Measurements from ENCODE around the gene ADNP2.

The ADNP2 gene

DNA sequence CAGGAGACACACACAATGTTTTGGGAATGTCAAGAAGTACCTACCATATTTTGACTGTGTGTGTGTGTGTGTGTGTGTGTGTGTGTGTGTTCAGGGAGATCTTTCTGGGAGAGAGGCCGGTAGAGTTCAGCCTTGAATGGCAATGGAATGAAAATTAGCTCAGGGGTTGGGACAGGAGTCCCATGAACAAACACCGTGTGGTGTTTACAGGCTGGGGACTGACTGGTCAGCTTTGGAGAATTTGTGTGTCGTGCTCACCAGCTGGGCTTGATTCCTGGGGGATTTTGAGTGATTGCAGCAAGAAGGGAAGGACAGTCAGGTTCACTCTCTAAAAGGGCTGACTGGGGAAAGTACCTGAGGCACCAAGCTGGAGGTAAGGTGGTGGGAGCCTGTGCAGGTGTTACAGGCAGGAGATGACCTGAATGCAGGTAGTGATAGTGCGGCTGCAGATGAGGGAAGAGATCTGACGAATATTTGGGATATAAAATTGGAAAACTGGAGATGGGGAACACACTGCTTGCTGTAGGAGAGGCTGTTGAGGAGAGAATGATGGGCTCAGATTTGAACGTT, 2.5 kb upstream of the ADNP2 start:
- no peak for ATAC-seq
- TF ChIP-seq GLIS3 (CRISPR knock-in tag; IDR thresholded peaks at IDR 0.05): no peak
- no peak for TF ChIP-seq CSDC2 (CRISPR knock-in tag; IDR thresholded peaks at IDR 0.05)
- TF ChIP-seq SNAI2 (CRISPR knock-in tag; IDR thresholded peaks at IDR 0.05): no peak

DNA sequence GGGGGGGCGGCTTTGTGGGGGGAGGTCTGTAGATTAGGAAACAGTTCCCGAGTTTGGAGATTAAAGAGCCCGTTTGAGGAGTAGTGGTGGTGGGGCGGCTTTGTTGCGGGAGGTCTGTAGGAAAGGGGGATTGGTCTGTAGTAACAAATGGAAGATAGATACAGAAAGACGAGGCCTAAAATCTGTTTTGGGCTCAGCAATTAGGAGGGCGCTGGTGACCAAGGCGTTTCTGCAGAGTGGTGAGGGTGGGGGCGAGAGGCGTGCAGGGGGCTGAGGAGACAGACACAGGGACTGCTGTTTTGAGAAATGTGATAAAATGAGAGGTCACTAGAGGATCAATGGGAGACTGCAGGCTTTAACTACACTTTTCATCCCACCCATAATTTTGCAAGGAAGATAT, 1.6 kb upstream of the ADNP2 start:
- TF ChIP-seq ZFP30 (CRISPR knock-in tag; IDR thresholded peaks at IDR 0.05) (no peak), GLIS3 (CRISPR knock-in tag; IDR thresholded peaks at IDR 0.05) (no peak), ZFP3 (CRISPR knock-in tag; IDR thresholded peaks at IDR 0.05) (no peak), ZNF8 (CRISPR knock-in tag; IDR thresholded peaks at IDR 0.05) (no peak)
- TF ChIP-seq, protein P1, sequence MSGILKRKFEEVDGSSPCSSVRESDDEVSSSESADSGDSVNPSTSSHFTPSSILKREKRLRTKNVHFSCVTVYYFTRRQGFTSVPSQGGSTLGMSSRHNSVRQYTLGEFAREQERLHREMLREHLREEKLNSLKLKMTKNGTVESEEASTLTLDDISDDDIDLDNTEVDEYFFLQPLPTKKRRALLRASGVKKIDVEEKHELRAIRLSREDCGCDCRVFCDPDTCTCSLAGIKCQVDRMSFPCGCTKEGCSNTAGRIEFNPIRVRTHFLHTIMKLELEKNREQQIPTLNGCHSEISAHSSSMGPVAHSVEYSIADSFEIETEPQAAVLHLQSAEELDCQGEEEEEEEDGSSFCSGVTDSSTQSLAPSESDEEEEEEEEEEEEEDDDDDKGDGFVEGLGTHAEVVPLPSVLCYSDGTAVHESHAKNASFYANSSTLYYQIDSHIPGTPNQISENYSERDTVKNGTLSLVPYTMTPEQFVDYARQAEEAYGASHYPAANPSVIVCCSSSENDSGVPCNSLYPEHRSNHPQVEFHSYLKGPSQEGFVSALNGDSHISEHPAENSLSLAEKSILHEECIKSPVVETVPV (CRISPR knock-in tag; IDR thresholded peaks at IDR 0.05): no peak
- TF ChIP-seq, protein P2, sequence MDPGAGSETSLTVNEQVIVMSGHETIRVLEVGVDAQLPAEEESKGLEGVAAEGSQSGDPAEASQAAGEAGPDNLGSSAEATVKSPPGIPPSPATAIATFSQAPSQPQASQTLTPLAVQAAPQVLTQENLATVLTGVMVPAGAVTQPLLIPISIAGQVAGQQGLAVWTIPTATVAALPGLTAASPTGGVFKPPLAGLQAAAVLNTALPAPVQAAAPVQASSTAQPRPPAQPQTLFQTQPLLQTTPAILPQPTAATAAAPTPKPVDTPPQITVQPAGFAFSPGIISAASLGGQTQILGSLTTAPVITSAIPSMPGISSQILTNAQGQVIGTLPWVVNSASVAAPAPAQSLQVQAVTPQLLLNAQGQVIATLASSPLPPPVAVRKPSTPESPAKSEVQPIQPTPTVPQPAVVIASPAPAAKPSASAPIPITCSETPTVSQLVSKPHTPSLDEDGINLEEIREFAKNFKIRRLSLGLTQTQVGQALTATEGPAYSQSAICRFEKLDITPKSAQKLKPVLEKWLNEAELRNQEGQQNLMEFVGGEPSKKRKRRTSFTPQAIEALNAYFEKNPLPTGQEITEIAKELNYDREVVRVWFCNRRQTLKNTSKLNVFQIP (CRISPR knock-in tag; IDR thresholded peaks at IDR 0.05; ENCODE audit: borderline replicate concordance, low read depth): no peak
- no peak for ATAC-seq

DNA sequence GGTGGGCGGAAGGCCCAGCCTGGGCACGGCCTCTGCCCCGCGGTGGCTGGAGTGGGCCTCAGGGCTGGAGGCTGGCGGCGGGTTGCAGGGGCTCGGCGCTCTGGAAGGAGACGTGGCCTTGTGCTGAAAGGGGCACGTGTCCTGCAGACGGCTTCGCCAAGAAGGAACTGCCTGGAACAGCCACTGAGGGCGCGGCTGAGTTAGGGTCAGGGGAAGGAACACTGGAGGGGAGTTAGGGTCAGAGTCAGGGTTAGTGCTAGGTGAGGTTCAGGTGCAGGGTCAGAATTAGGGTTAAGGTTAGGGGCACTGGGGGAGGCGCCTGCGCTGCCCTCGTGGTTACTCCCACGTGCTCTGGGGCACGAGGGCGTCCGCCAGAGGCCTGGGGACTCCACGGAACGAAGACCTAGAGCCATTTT, 933 bp upstream of the ADNP2 start:
- TF ChIP-seq GLIS3 (CRISPR knock-in tag; IDR thresholded peaks at IDR 0.05) (no peak), ZC3H10 (CRISPR knock-in tag; IDR thresholded peaks at IDR 0.05) (no peak), ISL1 (CRISPR knock-in tag; IDR thresholded peaks at IDR 0.05) (no peak), ARNTL (CRISPR knock-in tag; IDR thresholded peaks at IDR 0.05; ENCODE audit: borderline replicate concordance, low read depth) (no peak), OSR1 (CRISPR knock-in tag; IDR thresholded peaks at IDR 0.05) (no peak)
- TF ChIP-seq, protein P3, sequence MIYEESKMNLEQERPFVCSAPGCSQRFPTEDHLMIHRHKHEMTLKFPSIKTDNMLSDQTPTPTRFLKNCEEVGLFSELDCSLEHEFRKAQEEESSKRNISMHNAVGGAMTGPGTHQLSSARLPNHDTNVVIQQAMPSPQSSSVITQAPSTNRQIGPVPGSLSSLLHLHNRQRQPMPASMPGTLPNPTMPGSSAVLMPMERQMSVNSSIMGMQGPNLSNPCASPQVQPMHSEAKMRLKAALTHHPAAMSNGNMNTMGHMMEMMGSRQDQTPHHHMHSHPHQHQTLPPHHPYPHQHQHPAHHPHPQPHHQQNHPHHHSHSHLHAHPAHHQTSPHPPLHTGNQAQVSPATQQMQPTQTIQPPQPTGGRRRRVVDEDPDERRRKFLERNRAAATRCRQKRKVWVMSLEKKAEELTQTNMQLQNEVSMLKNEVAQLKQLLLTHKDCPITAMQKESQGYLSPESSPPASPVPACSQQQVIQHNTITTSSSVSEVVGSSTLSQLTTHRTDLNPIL (CRISPR knock-in tag; IDR thresholded peaks at IDR 0.05; ENCODE audit: low read depth): no peak
- TF ChIP-seq, protein P2 (CRISPR knock-in tag; IDR thresholded peaks at IDR 0.05; ENCODE audit: borderline replicate concordance, low read depth): no peak
- TF ChIP-seq, protein P4, sequence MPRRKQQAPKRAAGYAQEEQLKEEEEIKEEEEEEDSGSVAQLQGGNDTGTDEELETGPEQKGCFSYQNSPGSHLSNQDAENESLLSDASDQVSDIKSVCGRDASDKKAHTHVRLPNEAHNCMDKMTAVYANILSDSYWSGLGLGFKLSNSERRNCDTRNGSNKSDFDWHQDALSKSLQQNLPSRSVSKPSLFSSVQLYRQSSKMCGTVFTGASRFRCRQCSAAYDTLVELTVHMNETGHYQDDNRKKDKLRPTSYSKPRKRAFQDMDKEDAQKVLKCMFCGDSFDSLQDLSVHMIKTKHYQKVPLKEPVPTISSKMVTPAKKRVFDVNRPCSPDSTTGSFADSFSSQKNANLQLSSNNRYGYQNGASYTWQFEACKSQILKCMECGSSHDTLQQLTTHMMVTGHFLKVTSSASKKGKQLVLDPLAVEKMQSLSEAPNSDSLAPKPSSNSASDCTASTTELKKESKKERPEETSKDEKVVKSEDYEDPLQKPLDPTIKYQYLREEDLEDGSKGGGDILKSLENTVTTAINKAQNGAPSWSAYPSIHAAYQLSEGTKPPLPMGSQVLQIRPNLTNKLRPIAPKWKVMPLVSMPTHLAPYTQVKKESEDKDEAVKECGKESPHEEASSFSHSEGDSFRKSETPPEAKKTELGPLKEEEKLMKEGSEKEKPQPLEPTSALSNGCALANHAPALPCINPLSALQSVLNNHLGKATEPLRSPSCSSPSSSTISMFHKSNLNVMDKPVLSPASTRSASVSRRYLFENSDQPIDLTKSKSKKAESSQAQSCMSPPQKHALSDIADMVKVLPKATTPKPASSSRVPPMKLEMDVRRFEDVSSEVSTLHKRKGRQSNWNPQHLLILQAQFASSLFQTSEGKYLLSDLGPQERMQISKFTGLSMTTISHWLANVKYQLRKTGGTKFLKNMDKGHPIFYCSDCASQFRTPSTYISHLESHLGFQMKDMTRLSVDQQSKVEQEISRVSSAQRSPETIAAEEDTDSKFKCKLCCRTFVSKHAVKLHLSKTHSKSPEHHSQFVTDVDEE (CRISPR knock-in tag; IDR thresholded peaks at IDR 0.05): no peak
- ATAC-seq: no peak

DNA sequence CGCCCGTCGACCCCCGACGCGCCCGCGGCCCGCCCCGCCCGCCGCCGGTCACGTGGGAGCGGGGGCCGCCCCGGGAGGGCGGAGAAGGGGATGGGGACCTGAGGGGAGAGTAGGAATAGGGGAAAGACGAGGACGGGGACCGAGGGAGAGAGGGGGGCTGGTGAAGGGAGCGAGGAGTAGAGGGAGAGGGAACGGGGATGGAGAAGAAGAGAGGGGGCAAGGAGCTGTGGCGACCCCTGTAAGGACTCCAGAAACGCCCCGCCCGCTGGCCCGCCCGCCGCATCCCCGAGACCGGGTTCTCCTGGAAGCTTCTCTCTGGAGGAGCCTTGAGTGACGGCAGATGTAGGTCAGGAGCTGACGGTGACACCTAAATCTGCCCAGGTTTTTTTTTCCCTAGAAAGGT, 615 bp downstream of the ADNP2 start:
- ATAC-seq: peak; percentile 38
- TF ChIP-seq ESRRG (CRISPR knock-in tag; IDR thresholded peaks at IDR 0.05) (no peak), ISL1 (CRISPR knock-in tag; IDR thresholded peaks at IDR 0.05) (no peak), ZFP30 (CRISPR knock-in tag; IDR thresholded peaks at IDR 0.05) (no peak), ZC3H10 (CRISPR knock-in tag; IDR thresholded peaks at IDR 0.05) (no peak), SNAI2 (CRISPR knock-in tag; IDR thresholded peaks at IDR 0.05) (no peak), ZNF8 (CRISPR knock-in tag; IDR thresholded peaks at IDR 0.05) (no peak), BACH2 (CRISPR knock-in tag; IDR thresholded peaks at IDR 0.05; ENCODE audit: borderline replicate concordance) (no peak), TOX (CRISPR knock-in tag; IDR thresholded peaks at IDR 0.05; ENCODE audit: borderline replicate concordance) (no peak), ZNF70 (CRISPR knock-in tag; IDR thresholded peaks at IDR 0.05) (no peak), ZNF565 (CRISPR knock-in tag; conservative IDR thresholded peaks at IDR 0.05; ENCODE audit: low read depth) (no peak)
- TF ChIP-seq, protein P1 (CRISPR knock-in tag; IDR thresholded peaks at IDR 0.05): no peak
- TF ChIP-seq, protein P4 (CRISPR knock-in tag; IDR thresholded peaks at IDR 0.05): no peak
- TF ChIP-seq, protein P5, sequence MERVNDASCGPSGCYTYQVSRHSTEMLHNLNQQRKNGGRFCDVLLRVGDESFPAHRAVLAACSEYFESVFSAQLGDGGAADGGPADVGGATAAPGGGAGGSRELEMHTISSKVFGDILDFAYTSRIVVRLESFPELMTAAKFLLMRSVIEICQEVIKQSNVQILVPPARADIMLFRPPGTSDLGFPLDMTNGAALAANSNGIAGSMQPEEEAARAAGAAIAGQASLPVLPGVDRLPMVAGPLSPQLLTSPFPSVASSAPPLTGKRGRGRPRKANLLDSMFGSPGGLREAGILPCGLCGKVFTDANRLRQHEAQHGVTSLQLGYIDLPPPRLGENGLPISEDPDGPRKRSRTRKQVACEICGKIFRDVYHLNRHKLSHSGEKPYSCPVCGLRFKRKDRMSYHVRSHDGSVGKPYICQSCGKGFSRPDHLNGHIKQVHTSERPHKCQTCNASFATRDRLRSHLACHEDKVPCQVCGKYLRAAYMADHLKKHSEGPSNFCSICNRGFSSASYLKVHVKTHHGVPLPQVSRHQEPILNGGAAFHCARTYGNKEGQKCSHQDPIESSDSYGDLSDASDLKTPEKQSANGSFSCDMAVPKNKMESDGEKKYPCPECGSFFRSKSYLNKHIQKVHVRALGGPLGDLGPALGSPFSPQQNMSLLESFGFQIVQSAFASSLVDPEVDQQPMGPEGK (CRISPR knock-in tag; IDR thresholded peaks at IDR 0.05; ENCODE audit: borderline replicate concordance): no peak
